HS-27A (cell line): Measurements from ENCODE around the gene WDR82.

Experiments used
- DNase-seq: peaks from one replicate; pipeline ENCODE4 v3.0.0-alpha.2; 2012; ENCODE audit warnings: low read depth, missing footprints

Gene WDR82

DNA sequence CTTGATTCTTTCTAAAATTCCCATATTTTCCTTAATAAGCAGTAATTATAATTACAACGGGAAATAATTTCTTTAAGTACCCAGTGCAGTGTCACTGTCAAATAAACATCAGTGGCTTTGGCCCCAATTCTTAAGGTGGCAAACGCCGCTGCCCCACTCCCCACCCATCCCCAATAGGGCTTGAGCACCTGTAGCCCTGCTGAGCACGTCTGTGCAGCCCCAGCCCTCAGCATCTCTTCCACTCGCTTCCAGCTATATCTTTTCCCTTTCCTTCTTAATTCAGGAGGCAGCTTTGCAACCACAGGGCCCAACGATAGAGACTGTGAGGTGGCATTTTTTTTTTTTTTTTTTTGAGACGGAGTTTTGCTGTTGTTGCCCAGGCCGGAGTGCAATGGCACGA lies 23.8 kb downstream of the WDR82 start:
- DNase-seq, result no peak

- no peak for DNase-seq
Measured at GRCh38 chr3:52253314-52254304, 24.8 kb downstream of the WDR82 start.

DNA sequence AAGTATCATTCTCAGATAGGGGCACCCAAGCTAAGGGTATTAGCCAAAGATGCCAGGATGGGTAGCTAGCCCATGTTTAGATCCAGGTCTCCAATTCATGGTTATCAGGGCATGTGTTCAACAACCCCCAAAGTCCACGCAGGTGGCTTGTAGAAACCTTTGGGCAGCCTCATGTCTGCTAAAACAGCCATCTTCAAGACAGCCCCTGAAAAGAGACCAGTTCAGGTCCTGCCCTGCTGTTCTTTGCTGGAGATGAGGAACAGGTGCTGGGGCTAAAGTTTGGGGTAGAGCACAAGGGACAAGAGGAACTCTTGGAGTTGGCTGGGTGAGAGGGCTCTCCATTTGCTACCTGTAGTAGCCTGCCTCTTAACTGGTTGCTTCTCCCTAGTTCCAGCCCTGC lies 28.3 kb downstream of the WDR82 start:
- no peak for DNase-seq

- DNase-seq, result no peak
Measured at GRCh38 chr3:52249683-52250082, 28.8 kb downstream of the WDR82 start.

- no peak for DNase-seq
Measured at GRCh38 chr3:52248816-52249547, 29.5 kb downstream of the WDR82 start.

GRCh38 chr3:52248165-52248541 lies 30.3 kb downstream of the WDR82 start:
- no peak for DNase-seq

GRCh38 chr3:52247409-52248164 lies 30.9 kb downstream of the WDR82 start:
- DNase-seq, result no peak

DNA sequence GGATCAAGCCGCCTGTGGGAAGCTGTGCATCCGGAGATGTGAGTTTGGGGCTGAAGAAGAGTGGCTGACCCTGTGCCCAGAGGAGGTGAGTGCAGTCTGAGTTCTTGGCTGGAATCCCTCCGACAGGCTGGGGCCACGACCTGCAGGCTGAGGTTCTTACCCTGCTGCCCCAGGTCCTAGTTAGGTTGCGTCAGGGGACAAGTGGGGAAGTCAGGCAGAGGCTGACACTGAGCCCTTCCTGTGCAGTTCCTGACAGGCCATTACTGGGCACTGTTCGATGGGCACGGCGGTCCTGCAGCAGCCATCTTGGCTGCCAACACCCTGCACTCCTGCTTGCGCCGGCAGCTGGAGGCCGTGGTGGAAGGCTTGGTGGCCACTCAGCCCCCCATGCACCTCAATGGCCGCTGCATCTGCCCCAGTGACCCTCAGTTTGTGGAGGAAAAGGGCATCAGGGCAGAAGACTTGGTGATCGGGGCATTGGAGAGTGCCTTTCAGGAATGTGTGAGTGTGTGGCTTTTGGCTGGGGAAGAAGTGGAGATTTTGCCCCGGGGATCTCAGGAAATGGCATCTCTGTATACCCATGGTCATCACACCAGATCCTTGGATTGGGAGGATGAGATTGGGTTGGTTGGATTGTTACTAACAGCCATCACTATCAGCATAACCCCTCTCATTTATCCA lies 31.6 kb downstream of the WDR82 start:
- no peak for DNase-seq

DNA sequence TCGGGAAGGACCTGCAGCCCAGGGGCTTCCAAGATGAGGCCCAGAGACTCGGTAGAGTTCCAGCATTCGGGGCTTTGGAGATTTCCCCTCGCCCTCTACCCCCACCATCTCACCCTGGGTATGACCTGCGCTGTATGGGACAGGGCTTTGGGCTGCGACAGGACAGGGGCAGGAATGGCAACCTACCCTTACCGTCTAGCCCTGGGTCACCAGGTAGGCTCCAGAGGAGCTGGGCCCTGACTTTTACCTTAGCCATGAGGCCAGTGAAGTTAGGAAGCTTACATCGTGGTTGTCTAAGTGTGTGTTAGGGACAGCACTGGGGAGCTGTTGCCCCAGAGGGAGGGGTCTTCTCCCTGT lies 32.2 kb downstream of the WDR82 start:
- no peak for DNase-seq

DNA sequence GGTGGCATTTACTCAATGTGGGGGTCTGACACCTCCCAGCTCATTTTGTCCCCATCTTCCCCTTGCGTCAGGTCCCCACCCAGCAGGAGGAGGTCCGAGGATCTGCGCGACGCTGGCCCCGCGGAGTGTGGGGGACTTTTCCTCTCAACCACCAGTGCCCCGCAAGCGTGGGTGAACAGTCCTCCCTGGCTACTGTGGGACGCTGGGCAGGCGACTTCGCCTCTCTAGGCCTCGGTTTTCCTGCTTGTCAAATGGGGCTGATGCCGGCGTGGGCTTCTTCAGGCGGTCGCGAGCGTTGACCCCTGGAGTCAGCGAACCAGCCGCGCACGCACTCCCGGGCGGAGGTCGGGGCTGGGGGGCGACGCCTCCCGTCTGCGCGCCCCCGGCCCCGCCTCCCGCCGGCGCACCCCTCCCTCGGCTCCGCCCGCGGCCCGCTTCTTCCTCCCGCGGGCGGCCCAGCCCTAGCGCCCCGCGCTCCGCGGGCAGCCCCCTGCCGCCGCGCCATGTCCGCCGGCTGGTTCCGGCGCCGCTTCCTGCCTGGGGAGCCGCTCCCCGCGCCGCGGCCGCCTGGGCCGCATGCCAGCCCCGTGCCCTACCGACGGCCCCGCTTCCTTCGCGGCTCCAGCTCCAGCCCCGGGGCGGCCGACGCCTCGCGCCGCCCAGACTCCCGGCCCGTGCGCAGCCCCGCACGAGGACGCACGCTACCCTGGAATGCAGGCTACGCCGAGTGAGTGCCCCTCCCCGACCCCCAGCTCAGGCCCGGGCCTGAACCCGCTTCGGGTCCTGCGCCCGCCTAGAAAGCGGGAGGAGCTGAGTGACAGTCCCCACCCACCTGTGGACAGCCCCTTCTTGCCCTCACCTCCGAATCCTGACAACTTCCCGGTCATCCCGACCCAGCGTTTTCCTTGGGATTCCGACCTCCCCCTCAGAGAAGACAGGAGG lies 32.9 kb downstream of the WDR82 start, which contains the start of gene PPM1M:
Gene PPM1M, plus strand, starts transcription at position 438 of the 942 bp plus-strand sequence. Its CDS starts 66 bp downstream, at position 504.
- DNase-seq, result no peak

GRCh38 chr3:52243791-52244628 lies 34.4 kb downstream of the WDR82 start:
- no peak for DNase-seq

- DNase-seq, result no peak
Measured at GRCh38 chr3:52242039-52242438, 36.4 kb downstream of the WDR82 start.

DNA sequence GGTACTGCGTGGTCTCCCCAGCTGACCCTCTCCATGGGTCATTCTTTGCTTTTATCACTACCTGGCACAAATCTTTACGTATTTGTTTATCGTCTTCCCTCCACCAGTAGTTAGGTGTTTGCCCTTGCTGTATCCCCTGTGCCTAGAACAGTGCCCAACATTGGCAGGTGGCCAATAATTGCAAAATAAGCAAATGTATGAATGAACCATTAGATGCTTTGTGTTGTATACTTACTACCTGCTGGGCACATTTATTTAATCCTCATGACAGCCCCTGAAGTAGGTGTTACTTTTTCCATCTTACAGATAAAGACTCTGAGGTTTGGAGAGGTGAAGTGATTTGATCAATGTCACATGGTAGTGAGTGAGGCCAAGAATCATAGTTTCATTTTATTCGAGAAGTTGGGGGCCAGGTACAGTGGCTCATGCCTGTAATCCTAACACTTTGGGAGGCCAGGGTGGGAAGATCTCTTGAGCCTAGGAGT lies 37.5 kb downstream of the WDR82 start:
- no peak for DNase-seq

DNA sequence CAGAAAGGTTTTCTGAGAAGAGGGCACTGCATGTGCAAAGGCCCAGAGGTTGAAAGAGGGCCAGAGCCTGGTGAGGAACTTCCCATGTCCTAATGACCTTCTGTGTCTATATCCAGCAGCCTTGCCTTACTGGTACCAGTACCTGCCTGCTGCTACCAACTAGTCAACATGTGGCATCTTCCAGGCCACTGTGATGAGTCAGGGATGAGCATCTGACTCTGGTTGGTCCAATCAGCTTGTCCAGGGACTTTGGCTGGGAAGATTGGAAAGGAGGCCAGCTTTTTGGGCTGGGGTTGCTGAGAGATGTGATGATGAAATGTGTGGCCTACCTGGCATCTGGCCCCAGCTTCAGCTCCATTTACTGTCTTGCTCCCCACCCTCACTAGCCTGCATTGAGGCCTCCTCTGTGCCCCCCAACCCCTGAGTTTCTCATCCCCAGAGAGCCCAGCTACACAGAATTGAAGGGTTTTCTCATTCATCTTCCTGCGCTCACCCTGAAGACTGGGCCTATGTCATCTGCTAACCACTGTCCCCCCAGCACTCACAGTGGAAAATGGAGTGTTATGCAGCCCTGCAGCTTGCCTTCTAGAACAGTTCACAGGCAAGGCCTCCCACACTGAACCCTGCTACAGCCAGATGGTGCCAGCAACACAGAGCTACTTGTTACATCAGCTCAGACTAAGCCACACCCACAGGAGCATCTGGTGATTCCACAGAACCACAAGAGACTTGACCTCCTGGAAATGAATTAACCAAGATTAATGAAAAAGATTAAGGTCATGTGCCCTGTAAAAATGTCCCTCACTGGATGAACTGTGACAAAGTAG lies 38.2 kb downstream of the WDR82 start:
- peak; percentile 57 for DNase-seq

DNA sequence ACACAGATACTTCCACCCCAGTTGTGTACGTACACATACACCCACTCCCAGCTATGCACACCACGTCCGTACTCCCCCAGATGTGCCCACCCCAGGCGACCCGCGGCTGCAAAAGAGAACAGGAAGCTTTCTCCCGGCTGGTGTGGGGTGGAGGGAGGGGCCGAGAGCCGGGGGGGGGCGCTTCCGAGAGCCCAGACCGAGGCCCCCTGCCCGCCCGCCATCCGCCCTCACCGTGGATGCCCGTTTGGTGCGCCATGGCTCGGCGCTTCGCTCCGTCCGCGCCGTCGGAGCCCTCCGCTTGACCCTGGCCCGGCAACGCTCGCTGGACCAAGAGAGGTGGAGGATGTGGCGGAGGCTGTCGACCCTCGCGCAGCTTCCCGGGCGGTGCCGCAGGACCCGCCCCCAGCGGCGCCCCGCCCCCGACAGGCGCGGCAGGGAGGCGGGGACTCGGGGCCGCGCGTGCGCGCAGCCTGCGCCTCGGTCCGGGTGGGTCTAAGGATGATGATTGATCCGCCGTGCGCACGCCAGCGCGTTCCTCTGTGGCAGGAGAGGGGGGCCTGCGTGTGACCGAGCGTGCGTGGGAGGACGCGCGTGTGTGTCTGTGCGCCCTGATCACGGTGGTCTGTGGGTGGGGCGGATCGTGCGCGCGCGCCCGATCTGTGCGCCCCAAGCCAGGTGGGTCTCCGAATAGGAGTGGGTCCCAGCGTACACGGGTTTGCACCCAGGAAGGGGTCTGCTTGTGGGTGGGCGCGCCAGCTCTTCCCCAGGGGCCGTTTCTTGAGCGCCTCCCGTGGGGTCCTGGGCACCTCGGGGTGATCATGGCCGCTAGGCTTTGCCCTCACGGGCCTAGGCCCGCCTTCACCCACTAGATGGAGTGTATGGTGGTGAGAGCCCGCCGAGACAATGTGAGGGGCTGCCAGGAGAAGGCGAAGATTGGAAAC lies 39.4 kb downstream of the WDR82 start, which contains the start of gene TWF2:
Gene TWF2, minus strand, starts transcription at position 398 of the 941 bp plus-strand sequence. Its CDS starts 142 bp downstream, at position 256.
- DNase-seq, result peak; percentile 36

- no peak for DNase-seq
Measured at GRCh38 chr3:52238193-52238760, 40.2 kb downstream of the WDR82 start.

DNA sequence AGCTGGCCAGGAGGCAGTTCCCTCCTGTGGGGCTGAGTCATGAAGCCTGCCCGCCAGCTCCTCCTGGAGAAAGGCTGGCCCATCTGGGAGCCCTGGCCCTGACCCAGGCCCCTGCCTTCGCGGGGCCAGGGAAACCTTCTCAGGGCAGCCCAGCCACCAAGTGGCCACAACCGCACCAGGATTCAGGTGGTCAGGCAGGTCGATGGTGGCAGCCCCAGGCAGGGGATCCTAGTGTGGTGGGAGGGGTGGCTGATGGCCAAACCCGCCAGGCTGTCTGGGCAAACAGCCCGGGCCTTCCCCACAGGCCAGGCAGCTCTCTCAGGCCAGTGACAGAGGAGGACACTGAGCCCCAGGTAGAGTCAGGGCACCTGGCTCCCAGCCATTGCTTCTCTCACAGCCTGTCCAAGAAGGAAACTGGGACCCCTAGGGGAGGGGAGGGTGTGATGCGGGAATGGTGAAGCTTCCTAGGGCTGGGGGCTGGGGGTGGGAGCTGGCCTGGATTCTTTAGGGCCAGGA lies 40.7 kb downstream of the WDR82 start:
- peak; percentile 69 for DNase-seq
